Stimulated activated CD4-positive, alpha-beta T cell treated with anti-CD3 and anti-CD28 coated beads, Interleukin-4, amount 100 ng/mL, for 24 hours (primary cell): ENCODE data around the gene GPSM1.
"Not testable (repeated sequence)": the region's sequence is repeated elsewhere in the genome, so short reads cannot be mapped to it uniquely, and the experiment has no call there.

Experiments
- DNase-seq: peaks from one replicate; pipeline ENCODE4 v3.0.0-alpha.2; 2020

The GPSM1 gene

DNA sequence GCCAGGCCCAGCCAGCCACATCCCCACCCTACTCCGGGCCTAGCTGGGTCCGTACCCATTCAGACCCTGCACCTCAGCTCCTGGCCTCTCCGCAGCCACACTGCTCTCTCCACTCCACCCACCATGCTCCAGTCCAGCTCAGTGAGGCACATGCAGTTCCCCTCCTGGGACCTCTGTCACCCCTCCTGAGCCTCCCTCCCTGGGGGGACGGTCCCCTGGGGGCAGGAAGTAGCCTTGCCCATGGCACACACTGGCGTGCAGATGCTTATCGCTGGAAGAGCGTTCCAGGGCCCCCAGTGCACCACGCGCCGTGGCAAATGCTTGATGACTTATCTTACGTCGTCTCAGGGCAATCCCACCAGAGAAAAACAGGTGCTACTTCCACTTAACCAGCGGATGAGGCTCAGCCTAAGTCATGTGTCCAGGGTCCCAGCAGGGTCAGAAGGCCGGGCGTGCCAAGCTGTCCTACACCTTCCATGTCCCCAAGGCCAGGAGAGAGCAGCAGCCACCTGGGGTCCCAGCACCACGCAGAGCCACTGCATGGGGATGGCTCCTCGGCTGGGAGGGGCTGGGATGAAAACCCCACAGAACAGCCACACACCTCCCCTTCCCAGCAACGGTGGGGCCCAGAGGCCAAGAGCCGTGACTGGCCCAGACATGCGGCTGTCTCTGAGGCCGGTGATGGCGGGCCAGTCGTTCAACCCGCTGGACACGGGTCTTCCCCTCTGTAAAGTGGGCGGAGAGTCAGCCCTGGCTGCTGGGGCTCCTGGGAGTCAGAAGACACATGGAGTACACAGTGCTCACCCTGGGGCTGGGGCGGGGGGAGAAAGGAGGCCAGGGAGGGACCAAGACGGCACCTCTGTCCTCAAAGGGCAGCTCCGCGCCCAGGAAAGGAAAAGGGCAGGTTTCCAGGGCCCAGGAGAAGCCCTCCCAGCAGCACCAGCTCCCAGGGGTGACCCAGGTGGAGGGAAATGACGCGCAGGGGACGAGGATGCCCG lies 20.8 kb upstream of the GPSM1 start:
- no peak for DNase-seq

DNA sequence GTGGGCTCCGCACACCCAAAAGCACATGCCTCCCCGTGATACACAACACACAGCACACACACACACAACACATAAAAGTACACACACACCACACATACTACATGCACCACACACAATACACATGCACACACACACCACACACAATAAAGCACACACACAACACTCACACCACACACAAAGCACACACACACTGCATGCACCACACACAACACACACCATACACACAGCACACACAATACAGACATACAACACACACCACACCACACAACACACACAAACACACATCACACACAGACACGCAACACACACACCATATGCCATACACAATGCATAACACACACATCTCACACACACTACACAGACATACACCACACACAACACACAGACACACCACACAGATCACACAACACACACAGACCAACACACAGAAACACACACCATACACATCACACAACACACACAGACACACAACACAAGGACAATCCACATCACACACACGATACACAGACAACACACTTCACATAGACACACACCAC lies 20.1 kb upstream of the GPSM1 start:
- no peak for DNase-seq

DNA sequence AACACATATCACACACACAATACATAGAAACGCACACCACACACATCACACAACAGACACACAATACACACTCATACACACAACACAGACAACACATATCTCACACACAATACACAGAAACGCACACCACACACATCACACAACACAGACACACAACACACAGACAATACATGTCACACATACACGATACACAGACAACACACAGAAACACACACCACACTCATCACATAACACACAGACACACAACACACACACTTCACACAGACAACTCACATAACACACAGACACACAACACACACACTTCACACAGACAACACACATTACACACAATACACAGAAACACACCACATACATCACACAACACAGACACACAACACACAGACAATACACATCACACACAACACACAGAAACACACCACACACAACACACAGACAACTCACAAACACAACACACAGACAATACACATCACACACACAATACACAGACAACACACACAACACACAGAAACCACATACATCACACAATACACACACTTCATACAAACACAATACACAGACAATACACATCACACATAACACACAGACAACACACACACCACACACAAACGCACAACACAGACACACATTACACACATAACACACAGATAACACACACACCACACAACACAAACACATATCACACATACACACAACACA lies 19.2 kb upstream of the GPSM1 start:
- no peak for DNase-seq

DNA sequence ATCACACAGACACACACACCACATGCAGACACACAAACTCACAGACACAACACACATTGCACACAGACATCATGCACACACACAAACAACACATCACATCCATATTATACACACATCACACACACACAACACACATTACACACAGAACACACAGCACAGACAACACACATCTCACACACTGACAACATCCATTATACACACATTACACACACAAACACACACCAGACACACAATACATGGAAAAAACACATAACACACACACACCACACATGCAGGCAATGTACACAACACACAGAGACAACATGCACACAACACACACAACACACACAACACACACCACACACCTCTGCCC lies 18.7 kb upstream of the GPSM1 start:
- DNase-seq, result no peak

DNA sequence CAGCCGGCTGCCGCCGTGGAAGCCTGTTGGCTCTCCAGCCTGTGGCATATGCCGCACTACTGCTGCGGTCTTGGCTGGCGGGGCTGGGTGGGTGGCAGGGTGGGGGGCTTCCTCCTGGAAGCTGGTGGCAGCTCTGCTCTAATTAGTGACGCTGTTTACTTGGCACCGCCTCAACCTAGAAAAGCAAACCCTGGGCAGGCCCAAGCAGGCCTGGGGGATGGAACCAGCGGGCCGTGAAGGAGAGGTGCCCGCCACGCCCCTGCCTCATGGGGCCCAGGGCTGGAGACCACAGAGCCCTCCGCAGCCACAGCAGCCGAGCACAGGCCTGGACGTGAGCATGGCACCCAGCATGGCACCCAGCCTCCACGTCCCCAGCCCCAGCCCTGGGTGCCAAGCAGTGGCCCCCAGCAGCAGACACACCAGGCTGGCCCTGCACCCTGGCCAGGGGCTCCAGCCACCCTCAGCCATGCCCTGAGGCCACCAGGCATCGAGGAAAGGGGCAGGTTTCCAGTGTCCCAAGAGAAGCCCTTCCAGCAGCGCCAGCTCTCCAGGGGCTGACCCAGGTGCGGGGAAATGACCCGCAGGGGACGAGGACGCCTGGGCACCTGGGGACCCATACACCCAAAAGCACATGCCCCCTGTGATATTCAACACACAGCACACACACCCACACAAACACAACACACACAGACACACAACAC lies 18.1 kb upstream of the GPSM1 start:
- no peak for DNase-seq

DNA sequence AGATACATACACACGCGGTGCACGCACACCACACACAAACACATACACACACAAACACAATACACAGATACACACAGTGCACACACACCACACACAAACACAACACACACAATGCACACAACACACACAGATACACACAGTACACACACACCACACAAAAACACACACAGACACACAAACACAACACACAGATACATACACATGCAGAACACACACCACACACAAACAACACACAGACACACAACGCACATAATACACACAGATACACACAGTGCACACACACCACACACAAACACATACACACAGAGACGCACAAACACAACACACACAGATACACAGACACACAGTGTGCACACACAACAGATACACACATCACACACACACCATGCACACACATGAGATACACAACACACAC lies 17.5 kb upstream of the GPSM1 start:
- DNase-seq, result no peak

DNA sequence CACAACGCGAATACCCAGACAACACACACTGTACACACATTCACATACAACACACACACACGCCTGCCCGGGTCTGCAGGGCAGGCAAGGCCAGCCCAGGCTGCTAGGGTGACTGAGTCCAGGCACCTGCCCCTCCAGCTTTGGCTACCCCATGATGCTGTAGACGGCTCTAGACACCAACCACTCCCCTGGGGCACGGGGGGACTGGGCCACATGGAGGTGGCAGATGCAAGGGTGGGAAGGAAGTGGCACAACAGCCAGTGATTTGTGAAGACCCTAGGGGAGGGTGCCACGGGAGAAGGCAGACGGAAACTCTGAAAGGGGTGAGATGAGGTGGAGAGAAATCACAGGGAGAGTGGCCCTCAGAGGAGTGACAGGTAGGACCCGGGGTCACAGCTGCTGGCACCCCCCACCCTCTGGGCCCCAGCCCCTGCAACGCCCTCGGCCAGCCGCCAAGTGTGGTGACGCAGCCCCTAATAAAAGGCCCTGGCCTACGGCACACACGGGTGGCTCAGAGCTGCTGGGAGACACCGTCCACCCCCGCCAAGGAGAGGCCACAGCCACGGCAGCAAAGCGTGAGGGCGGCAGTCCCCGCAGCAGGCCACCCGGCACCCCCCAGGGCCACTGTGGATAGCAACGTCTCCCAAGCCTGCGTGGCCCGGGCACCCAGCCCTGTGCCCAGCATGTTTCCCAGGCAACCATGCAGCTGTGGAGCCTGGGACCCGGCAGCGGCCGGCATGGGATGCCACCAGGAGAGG lies 16.9 kb upstream of the GPSM1 start:
- DNase-seq, result no peak

DNA sequence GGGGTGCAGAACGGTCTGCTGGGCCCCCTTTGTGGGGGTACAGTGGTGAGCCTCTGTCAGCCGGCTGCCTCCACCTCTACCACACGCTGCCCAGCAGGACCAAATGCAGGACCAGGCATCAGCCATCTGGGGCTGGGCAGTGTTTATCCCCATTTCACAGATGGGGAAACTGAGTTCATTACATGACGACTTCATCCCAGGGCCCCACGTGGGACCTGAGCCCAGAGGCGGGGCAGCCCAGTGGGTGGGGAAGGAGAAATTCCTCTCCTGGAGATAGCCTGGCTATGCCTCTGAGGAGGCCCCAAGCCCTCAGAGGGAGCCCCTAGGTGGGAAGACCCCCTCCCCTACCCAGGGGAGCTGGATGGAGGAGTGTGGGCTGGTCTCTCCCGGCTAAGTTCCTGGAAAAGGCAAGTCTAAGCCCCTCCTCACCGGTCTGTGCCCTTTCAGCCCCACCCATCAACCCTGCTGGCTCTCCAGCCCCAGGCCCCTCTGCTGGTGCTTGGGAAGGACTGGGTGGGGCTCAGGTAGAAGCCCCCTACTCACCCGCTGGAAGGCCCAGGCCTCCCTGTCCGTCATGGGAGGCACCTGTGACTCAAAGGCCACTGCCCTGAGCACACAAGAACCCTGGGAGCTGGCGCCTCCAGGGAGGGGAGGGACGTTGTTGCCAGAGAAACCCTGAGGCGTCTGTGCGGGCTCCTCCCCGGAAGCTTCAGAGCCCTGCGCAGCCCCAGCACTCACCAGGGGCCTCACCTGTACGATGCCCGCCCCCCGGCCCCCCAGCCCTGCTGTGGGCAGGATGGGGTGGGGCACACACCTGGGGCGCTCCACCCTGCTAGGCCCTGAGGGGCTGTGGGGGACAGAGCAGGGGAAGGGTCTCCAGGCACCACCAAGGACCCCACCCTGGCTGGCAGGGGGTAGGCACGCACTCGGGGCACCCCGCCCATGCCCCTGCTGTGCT lies 16.0 kb upstream of the GPSM1 start:
- DNase-seq, result no peak

DNA sequence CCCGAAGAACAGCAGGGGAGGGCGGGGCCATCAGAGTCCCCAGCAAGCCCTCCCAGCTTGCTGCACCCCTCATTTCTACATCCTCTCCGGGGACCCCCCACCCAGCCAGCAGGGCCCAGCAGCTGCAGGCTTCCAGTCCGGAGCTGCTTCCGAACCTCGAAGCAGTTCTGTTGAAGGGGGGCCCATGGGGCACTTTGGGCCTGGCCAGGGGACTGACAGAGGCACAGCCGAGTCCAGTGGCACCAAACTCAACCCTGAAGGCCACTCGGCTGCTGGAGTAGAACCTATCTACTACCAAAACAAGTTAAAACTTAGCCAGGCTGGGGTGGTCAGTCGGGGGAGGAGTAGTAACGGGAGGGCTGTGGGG lies 15.3 kb upstream of the GPSM1 start:
- DNase-seq, result no peak

DNA sequence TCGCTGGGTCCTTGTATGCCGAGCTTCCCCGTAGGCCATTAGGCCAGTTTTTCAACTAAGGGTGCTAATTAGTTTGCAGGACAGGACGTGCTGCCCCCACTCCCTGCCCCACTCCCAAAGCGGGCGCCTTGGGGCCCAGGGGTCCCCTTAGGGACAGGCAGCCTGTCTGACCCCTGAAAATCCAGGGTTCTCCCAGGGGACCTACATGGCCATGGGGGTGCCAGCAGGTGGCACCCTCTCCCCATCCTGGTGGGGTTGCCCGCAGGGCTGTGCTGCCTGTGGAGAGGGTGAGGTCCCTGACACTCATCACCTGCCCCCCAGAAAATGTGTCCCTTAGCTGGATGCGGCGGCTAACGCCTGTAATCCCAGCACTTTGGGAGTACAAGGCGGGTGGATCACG lies 14.9 kb upstream of the GPSM1 start:
- peak; percentile 41 for DNase-seq

DNA sequence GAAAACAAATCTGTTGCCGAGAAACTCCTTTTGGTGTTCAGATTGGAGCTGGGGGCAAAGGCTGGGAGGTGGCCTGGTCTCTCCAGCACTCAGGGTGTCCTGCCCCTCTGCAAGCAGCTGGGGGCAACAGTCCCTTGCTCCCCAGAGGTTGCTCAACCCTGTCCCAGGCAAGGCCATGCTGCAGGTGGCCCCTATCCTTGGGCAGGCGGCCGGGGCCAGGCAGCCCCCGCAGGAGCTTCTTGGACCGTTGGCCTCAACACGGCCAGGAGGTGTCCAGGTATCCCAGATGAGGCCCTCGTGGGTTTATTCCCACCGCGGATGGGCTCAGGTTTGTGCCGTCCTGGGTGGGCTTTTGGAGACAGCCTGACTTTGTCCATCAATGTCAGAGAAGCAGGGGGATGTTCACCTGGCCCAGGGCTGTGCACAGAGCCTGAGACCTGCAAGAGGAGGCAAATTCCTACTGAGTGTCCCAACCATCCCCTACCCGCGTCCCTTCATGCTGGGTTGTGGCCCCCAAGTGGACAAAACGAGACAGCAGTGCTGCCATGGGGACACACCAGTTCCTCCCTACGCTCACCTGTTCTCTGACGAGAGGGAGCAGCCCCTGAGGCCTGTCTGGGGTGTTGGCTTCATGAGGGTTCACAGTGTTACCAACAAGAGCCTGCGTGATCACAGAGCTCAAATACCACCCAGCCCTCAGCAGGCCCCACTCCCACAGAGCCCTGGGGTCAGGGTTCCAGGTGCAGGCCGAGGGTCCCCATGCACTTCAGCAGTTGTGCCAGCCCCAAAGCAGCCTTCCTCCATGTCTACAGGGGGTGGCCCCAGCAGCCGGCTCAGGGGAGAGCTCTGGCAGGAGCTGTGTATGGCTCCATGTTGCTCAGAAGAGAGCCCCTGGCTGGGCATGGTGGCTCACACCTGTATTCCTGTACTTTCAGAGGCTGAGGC lies 14.0 kb upstream of the GPSM1 start:
- DNase-seq, result no peak

DNA sequence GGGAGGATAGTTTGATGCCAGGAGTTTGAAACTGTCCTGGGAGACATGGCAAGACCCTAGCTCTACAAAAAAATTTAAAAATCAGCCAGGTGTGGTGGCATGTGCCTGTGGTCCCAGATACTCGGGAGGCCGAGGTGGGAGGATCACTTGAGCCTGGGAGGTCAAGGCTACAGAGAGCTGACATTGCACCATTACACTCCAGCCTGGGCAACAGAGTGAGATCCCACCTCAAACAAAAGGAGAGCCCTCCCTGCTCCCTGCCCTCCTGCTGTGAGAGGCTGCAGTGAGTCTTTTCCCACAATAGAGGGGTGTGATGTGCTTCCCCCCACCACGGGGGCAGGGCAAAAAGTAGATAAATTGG lies 13.3 kb upstream of the GPSM1 start:
- no peak for DNase-seq

DNA sequence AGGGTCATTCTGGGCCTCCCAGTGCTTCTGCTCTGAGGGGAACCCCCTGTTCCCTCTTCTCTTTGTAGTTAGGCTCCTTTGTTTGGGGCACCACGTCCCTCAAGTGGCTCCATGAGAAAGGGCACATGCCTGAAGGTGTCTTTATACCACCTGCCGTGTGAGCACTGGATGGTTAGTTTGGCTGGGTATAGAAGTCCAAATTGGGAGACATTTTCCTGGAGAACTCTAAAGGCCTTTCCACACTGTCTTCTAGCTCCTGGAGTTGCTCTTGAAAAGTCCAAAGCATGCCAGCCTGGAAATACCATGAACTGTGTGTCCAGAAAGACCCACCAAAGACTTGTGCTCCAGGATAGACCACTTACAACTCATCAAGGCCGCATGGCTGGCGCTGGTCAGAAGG lies 12.4 kb upstream of the GPSM1 start:
- DNase-seq, result no peak

DNA sequence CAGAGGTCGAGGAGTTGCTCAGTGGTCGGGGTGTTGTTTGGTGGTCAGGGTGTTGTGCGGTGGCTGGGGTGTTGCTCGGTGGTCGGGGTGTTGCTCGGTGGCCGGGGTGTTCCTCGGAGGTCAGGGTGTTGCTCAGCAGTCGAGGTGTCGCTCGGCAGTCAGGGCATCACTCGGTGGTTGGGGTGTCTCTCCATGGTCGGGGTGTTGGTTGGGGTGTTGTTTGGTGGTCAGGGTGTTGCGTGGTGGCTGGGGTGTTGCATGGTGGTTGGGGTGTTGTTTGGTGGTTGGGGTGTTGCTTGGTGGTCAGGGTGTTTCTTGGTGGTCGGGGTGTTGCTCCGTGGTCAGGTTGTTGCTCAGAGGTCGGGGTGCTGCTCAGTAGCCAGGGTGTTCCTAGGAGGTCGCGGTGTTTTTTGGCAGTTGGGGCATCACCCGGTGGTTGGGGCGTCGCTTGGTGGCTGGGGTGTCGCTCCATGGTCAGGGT lies 11.0 kb upstream of the GPSM1 start:
- no peak for DNase-seq

DNA sequence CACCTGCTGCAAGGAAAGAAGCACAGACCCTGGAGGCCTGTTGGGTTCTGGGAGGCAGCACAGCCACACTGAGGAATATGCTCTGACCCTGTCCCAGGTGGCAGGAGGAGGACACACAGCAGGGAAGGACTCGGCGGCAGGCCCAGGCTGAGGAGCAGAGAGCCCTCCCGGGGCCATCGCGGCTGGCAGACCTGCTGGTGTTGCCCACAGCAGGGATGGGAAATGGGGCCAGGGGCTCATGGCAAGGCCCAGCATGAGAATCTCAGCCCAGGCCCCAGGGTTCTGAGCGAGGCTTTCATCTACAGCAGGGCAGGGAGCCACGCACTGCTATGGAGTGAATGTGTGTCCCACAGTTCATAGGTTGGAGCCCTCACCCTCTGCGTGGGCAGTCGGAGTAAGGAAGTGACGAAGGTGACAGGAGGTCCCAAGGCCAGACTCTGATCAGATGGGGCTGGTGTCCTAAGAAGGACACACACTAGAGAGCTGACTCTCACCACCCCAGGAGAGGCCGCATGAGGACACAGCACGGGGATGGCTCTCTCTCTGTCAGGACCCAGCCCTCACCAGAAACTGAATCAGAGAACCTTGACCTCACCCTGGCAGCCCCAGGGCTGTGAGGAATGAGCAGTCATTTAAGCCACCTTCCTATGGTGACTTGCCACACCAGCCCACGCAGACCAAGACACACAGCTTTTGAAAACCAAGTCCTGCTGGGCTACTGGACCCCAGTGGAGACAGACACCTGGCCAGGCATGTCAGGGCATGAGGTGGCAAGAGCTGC lies 10.3 kb upstream of the GPSM1 start:
- no peak for DNase-seq

DNA sequence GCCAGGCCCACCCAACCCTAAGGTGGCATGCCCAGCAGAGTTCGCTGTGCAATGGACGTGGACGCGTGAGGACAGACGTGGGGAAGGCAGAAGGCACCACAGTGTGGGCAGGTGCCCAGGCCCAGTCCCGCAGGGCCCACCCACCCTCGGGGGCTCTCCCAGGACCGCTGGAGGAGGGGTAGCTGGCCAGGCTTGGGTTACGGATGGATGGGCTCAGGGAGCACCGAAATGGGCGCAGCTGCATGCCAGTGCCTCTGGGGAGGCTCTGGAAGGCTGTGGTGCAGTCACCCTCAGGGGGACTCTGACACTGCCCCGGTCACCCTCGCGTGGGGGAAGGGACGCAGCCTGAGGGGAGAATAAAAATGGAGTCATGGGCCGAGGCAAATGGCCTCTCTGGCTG lies 9.6 kb upstream of the GPSM1 start:
- no peak for DNase-seq

DNA sequence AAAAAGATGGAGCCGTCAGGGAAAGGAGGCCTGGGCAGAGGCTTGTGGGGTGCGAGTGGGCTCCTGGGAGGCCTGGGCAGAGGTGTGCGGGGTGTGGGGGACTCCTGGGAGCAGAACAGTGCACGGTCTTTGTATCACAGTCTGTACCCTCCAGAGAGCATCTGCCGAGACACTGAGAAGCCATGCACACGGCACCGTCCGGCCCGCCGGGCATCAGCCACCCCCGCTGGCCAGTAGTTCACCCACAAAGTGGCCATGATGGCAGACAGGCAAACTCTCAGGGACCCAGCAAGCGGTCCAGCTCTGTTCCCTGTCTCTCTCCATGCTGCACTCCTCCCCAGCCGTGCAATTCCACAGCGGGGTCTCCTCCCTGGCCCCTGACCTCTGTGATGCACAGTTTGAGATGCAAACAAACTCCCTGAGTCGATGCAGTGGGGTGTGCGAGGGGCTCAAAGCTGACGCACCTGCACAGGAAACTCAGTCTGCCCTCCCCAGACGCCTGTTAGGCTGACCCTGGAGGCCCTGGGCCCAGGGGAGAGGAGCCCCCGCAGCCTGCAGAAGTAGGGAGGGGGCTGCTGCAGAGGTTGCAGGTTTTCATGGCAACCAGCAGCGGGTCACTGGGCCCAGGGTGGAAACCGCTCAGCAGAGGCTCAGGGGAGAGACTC lies 9.1 kb upstream of the GPSM1 start:
- DNase-seq, result no peak

DNA sequence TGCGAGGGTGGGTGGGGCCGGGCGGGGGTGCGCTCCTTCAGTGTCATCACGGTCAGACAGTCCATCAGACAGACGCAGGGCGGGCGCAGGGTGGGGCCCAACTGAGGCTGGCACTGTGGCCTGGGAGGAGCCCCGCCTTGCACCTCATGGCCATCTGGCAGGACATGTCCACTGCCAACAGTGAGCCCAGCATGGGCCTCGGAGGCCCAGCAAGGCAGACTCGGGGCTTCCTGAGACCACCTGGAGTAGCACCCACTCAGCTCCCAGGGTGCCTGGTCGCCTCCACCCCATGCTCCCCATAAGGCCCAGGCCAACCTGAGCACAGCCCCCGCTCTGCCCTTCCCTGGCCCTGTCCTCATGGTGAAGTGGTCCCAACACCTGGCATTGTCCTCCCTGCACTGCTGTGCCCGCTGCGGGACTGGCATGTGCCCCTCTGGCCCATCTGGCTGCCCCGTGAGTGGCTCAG lies 8.5 kb upstream of the GPSM1 start:
- DNase-seq, result no peak

DNA sequence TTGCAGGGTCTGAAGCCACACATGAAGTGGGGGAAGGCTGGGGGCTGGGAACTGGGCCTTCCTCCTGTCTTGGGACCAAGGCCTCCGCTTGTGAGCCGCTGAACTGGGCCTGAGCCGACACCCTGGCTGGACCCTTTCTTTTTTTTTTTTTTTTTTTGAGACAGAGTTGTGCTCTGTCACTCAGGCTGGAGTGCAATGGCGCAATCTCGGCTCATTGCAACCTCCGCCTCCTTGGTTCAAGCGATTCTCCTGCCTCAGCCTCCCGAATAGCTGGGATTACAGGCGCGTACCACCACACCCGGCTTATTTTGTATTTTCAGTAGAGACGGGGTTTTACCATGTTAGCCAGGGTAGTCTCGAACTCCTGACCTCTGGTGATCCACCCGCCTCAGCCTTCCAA lies 8.1 kb upstream of the GPSM1 start:
- DNase-seq, result not testable (repeated sequence)
